Measurements from ENCODE around the gene HAVCR1. TPM values are rescaled to one million over a fixed set of nuclear protein-coding genes. Genes with fewer than 3 reads are reported as not detected.
"Not testable (repeated sequence)": the region's sequence is repeated elsewhere in the genome, so short reads cannot be mapped to it uniquely, and the experiment has no call there.

The HAVCR1 gene
- total and polyA plus RNA-seq, 8 donors: 0.21 to 0.92 (median 0.38) TPM; not detected in 1

- no peak for TF ChIP-seq CTCF (IDR thresholded peaks at IDR 0.05)
- Histone ChIP-seq H3K27ac (no peak overlapping the region), H3K36me3 (no peaks in the 10 kb centered on the region), H3K4me3 (no peak overlapping the region), H3K27me3 (no peaks in the 10 kb centered on the region), H3K4me1 (no peaks in the 10 kb centered on the region), H3K9me3 (no peaks in the 10 kb centered on the region)
- DNase-seq: no peak
- ATAC-seq: no peak
- intact Hi-C loops (cut with DNase I): no loop called here
Observed at GRCh38 chr5:157051604-157052245, 7.2 kb downstream of the HAVCR1 start.

DNA sequence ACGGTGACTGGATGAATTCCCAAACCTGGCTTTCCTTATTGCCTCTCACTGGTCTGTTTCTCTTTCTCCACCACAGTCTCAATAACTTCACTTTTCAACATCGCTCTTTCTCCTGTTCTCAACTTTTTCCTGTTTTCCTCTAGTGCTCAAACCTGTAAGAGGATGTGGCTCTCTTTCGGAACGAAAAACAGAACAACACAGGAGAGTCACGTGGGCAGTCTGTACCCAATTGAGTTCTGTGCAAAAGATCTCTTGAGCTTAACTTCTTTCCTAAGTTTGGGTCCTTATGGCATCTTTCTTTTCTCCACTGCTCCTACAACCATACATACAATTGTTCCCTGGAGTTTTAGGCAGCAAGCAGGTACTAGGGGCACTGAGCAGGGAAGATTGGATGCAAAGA, 8.9 kb downstream of the HAVCR1 start:
- intact Hi-C loops (cut with DNase I): no loop called here
- Histone ChIP-seq H3K27ac (no peak overlapping the region), H3K9me3 (no peaks in the 10 kb centered on the region), H3K36me3 (no peaks in the 10 kb centered on the region), H3K27me3 (no peaks in the 10 kb centered on the region), H3K4me3 (no peak overlapping the region), H3K4me1 (no peaks in the 10 kb centered on the region)
- ATAC-seq (no peak), DNase-seq (no peak)
- no peak for TF ChIP-seq CTCF (IDR thresholded peaks at IDR 0.05)

GRCh38 chr5:157049605-157050004, 9.3 kb downstream of the HAVCR1 start:
- DNase-seq: no peak
- intact Hi-C loops (cut with DNase I): no loop called here
- no peaks in the 10 kb centered on the region for H3K4me1 ChIP-seq
- ATAC-seq: no peak
- no peak overlapping the region for H3K4me3 ChIP-seq
- H3K9me3 ChIP-seq: no peaks in the 10 kb centered on the region
- H3K27ac ChIP-seq: no peak overlapping the region
- no peaks in the 10 kb centered on the region for H3K36me3 ChIP-seq
- H3K27me3 ChIP-seq: no peaks in the 10 kb centered on the region
- TF ChIP-seq CTCF (IDR thresholded peaks at IDR 0.05): no peak

DNA sequence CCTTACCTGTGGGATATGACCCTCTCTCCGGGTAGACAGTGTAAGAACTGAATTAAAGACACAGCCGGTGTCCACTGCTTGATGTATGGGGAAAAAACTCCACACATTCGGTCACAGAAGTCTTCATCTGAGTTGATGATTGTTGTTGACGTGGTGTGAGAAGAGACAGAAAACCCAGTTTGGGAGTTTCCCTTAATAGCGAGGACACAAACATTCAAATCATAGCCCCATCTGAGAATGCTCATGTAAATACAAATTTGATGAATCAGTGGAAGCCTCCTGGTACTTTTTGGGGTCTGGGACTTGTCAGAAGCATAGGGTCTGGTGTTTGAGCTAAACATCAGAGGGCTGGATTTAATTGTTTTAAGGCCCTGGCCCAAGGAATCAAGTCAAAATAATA, 11.0 kb downstream of the HAVCR1 start:
- Histone ChIP-seq H3K9me3 (no peaks in the 10 kb centered on the region), H3K4me3 (no peak overlapping the region), H3K4me1 (no peaks in the 10 kb centered on the region), H3K27me3 (no peaks in the 10 kb centered on the region), H3K36me3 (no peaks in the 10 kb centered on the region), H3K27ac (no peak overlapping the region)
- intact Hi-C loops (cut with DNase I): no loop called here
- DNase-seq (no peak), ATAC-seq (no peak)
- TF ChIP-seq CTCF (IDR thresholded peaks at IDR 0.05): no peak

DNA sequence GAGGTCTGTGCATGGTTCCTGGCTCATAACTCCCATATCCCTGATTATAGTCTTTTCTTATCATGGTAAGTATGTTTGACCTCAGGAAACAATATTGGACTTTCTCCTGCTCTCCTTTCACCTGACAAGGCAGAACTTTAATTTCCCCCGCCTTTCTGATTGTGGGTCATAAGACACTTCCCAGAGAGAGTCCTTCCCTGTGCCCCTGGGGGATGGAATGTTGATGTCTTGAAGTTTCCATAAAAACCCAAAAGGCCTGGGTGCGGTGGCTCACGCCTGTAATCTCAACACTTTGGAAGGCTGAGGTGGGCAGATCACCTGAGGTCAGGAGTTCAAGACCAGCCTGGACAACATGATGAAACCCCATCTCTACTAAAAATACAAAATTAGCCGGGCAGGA, 11.9 kb downstream of the HAVCR1 start:
- H3K9me3 ChIP-seq; DNase-seq; ATAC-seq; H3K4me1 ChIP-seq; H3K27ac ChIP-seq; intact Hi-C loops (cut with DNase I); H3K27me3 ChIP-seq; H3K36me3 ChIP-seq; H3K4me3 ChIP-seq: not testable (repeated sequence)

DNA sequence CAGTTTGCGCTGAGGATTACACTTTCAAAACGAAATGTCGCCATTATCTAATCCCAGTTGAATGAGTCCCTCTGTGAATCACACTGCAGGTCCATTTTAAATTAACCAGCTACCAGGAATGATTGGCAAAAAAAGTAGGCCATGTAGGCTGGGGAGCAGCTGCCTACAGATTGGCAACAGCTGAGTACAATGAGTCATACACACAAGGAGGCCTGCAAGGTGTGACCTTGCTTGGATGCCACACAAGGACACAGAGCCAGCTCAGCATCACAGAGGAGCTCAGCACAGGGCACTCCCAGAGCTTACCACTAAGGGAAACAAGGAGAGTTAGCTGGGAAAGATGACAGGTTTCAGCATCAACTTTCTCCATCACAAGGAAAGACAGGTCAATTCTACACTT, 12.9 kb downstream of the HAVCR1 start:
- no peak overlapping the region for H3K27ac ChIP-seq
- peak in 1 of 4 donors; percentile 37 for DNase-seq
- peak; percentile 74 for ATAC-seq
- no peaks in the 10 kb centered on the region for H3K36me3 ChIP-seq
- intact Hi-C loops (cut with DNase I): no loop called here
- no peaks in the 10 kb centered on the region for H3K4me1 ChIP-seq
- no peak overlapping the region for H3K4me3 ChIP-seq
- no peak for TF ChIP-seq CTCF (IDR thresholded peaks at IDR 0.05)
- H3K27me3 ChIP-seq: no peaks in the 10 kb centered on the region
- H3K9me3 ChIP-seq: no peaks in the 10 kb centered on the region

All from left lung (tissue), 10 donors.